Hepatocyte (in vitro differentiated cells): Measurements from ENCODE around the gene CLEC16A.

Experiments used
- EZH2 ChIP-seq: fragments of 200-600 bp; sonication (generic); IDR thresholded peaks from 2 replicates; pipeline ENCODE4 v1.6.1; 2016; ENCODE audit warnings: antibody characterized with exemption, mild to moderate bottlenecking, borderline replicate concordance
- TF ChIP-seq, protein P1 (sequence below): fragments of 200-600 bp; sonication (generic); IDR thresholded peaks from 2 replicates; pipeline ENCODE4 v1.5.1; 2016; ENCODE audit warnings: antibody characterized with exemption, mild to moderate bottlenecking; ENCODE audit not compliant: poor library complexity

DNA sequence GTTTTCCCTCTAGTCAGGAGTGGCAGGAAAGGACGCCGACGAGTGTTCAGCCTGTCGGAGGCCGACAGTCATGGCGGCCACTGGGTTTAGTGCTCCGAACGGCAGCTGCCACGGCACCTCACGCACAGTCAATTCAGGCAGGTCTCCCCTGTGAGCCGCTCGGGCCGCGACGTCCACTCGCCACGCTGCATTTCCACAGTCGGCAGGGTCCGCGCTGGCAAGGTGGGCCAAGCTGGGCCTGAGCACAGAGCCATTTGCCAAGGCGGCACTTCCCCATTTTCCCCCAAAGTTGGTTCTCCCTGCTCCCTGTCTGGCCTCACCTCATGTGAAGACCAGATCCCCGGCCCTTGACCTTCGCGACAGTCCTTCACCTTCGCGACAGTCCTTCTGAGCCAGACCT is 229.8 kb downstream of the CLEC16A start:
- TF ChIP-seq, protein P1, sequence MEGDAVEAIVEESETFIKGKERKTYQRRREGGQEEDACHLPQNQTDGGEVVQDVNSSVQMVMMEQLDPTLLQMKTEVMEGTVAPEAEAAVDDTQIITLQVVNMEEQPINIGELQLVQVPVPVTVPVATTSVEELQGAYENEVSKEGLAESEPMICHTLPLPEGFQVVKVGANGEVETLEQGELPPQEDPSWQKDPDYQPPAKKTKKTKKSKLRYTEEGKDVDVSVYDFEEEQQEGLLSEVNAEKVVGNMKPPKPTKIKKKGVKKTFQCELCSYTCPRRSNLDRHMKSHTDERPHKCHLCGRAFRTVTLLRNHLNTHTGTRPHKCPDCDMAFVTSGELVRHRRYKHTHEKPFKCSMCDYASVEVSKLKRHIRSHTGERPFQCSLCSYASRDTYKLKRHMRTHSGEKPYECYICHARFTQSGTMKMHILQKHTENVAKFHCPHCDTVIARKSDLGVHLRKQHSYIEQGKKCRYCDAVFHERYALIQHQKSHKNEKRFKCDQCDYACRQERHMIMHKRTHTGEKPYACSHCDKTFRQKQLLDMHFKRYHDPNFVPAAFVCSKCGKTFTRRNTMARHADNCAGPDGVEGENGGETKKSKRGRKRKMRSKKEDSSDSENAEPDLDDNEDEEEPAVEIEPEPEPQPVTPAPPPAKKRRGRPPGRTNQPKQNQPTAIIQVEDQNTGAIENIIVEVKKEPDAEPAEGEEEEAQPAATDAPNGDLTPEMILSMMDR = no peak
- TF ChIP-seq EZH2 = no peak
